NB4 (cell line): ENCODE measurements around the gene KLF2.
A peak's percentile ranks its signal among the peaks of the same experiment; 100 is the strongest.

Source experiments
- DNase-seq: peaks from one replicate; pipeline ENCODE4 v3.0.0; 2010; ENCODE audit warnings: low read depth
- H3K4me3 ChIP-seq: one replicate; pipeline ENCODE4 v1.5.1; 2011; ENCODE audit warnings: mild to moderate bottlenecking, low read depth, low read length, moderate library complexity
- MYC ChIP-seq: IDR thresholded peaks from 2 replicates; pipeline ENCODE4 v1.6.1; 2011; ENCODE audit warnings: low read depth, low read length
- POLR2A ChIP-seq: IDR thresholded peaks from 2 replicates; pipeline ENCODE4 v1.6.1; 2011; ENCODE audit warnings: mild to moderate bottlenecking; ENCODE audit not compliant: insufficient read length; ENCODE audit errors: extremely low read depth
- TF ChIP-seq, protein P1 (sequence below): IDR thresholded peaks from 2 replicates; pipeline ENCODE4 v1.6.1; 2011; ENCODE audit warnings: low read depth, low read length
- TF ChIP-seq, protein P2 (sequence below): IDR thresholded peaks from one replicate; pipeline ENCODE4 v1.5.1; 2012; ENCODE audit warnings: low read depth, low read length

The KLF2 gene

DNA sequence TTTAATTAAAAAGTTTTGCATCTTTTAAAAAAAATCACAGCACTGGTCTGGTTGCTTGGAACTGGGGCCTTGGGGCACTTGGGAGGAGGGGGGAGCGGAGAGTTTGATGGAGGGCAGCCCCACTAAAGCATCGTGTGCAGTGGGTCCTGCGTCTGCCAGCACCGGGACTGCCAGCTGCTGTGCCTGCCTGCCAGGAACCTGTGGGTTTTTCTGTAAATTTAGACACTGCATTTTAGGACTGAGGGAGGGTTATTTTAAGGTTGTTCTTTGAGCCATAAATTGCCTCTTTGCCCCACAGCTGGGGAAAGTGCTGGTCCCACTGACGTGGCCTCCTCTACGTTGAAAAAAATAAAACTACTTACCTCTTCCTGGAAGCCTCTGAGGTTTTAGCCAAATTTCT lies 2.9 kb downstream of the KLF2 start:
- DNase-seq: no peak

DNA sequence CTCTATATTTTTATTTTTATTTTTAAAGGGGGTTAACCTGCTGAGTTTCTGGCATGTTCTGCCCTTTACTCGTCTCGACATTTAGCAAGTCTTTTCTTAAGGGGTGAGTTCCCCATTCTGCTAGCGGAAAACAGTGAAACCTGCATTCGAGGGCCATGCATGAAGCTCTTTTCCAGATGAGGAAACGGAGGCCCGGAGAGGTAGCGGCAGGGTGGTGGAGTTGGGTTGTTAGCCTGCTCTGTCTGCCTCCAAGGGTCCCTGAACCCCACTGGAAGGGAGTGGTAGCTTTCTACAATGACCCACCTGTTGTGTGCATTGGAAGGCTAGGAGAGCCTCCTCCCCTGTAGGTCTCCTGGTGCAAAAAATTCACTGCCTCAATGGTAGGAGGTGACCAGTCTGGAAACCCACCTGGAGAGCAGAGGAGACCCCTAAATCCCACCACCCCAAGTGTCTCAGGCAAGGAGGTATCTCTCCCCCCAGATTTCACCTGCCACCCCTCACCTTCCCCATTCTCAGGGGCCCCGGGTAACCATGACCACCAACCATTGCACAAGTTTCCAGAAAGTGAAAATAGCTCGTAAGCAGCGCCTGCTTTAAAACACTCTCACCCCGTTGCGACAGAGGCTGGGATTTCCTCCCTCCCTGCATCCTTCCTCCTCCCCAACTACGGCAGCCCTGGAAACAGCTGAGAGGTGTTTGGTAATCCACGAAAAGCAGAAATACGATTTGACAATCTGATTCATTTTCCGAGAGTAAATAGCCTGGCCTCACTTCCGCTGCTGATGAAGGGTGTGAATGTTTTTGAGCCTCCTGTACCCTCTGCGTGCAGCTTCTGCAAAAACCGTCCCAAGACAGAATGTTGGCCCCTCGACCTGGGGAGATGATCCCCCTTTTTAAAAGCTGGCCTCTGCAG lies 3.5 kb downstream of the KLF2 start:
- DNase-seq: peak; percentile 99
- TF ChIP-seq MYC: peak; percentile 71
- TF ChIP-seq, protein P1, sequence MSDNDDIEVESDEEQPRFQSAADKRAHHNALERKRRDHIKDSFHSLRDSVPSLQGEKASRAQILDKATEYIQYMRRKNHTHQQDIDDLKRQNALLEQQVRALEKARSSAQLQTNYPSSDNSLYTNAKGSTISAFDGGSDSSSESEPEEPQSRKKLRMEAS: peak; percentile 54
- TF ChIP-seq, protein P2, sequence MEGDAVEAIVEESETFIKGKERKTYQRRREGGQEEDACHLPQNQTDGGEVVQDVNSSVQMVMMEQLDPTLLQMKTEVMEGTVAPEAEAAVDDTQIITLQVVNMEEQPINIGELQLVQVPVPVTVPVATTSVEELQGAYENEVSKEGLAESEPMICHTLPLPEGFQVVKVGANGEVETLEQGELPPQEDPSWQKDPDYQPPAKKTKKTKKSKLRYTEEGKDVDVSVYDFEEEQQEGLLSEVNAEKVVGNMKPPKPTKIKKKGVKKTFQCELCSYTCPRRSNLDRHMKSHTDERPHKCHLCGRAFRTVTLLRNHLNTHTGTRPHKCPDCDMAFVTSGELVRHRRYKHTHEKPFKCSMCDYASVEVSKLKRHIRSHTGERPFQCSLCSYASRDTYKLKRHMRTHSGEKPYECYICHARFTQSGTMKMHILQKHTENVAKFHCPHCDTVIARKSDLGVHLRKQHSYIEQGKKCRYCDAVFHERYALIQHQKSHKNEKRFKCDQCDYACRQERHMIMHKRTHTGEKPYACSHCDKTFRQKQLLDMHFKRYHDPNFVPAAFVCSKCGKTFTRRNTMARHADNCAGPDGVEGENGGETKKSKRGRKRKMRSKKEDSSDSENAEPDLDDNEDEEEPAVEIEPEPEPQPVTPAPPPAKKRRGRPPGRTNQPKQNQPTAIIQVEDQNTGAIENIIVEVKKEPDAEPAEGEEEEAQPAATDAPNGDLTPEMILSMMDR: no peak
- H3K4me3 ChIP-seq: peak overlapping the region; percentile 23

More for the DNA sequence above, 2.9 kb downstream of the KLF2 start:
- H3K4me3 ChIP-seq: no peak overlapping the region
- TF ChIP-seq POLR2A (no peak), MYC (no peak)
- TF ChIP-seq, protein P1: no peak
- TF ChIP-seq, protein P2: no peak

DNA sequence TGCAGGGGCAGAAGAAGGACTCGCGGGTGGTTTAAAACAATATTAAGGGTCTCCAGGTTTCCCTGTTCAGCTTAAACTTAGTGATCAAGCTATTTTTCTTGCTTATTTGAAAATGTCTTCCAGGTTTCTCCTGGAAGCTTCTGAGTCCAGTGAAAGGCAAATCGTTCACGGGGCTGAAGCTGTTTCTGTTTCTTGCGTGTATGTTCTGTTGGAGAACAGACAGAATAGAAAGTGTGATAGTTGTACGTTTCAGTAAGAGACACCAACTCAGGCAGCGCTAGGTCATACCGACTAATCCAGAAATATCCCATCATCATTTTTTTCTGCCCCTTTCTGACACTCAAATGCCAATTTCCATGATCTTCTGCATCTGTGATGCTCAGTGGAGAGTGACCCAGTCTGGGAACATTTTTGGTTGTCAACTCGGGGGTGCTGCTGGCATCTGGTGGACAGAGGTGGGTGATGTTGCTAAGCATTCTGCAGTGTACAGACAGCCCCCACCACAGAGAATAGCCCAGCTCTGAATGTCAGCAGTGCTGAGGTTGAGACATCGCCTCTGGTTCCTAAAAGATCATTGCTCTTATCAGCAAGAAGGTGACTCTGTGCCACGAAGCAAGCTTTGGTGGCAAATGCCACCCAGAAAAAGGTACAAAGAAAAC lies 4.3 kb downstream of the KLF2 start:
- peak; percentile 45 for DNase-seq
- H3K4me3 ChIP-seq: no peak overlapping the region
- no peak for TF ChIP-seq MYC
- TF ChIP-seq, protein P1: no peak
- TF ChIP-seq, protein P2: no peak
- no peak for TF ChIP-seq POLR2A

DNA sequence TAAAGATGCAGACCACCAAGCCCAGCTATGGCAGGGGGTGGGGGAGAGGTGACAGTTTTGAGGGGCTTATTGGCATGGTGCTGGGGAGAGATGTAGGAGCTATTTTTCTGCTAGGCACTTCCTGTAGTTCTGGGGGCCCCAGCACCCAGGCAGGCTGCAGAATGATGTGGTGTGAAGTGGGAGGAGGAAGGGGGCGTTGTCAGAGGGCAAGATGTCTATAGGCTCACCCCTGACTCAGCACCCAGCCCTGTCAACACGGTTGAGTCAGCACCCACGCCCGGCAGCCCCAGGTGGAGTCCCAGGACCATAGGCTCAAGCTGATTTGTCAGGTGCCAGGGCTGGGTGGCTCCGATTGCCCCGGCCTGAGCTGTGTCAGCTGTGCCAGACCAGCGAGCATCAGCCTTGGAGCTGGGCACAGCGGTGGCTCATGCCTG lies 5.8 kb downstream of the KLF2 start:
- no peak overlapping the region for H3K4me3 ChIP-seq
- TF ChIP-seq POLR2A (no peak), MYC (no peak)
- TF ChIP-seq, protein P2: no peak
- TF ChIP-seq, protein P1: no peak
- peak; percentile 76 for DNase-seq

DNA sequence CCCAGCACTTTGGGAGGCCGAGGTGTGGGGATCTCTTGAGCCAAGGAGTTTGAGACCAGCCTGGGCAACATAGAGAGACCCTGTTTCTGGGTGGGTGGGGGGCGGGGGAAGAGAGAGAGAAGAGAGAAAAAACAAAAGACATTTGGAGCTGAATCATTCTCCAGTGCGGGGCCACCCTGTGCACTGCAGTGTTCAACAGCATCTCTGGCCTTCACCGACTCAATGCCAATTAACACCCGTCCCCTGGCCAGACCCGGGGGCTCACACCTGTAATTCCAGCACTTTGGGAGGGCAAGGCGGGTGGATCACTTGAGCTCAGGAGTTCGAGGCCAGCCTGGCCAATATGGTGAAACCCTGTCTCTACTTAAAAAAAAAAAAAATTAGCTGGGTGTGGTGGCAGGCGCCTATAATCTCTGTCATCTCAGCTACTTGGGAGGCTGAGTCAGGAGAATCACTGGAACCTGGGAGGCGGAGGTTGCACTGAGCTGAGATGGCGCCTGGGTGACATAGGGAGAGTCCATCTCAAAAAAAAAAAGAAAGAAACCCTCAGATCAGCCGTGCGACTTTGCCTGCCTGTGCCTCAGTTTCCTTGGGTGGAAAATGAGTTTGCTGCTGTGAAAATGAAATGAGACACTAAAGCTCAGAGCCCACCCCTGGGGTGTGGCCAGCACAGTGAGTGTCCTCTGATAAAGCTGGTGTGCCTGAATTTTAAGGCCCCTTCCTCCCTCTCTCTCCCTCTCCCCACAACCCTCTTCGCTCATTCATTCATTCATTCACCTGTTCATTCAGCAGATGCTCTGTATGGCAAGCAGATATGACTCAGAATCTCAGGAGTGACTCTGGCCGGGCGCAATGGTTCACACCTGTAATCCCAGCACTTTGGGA lies 6.4 kb downstream of the KLF2 start:
- TF ChIP-seq, protein P1: no peak
- TF ChIP-seq MYC (no peak), POLR2A (no peak)
- TF ChIP-seq, protein P2: no peak
- no peak for DNase-seq
- no peak overlapping the region for H3K4me3 ChIP-seq
